Measurements from ENCODE around the gene UCP1.
A peak's percentile ranks its signal among the peaks of the same experiment; 100 is the strongest.

The UCP1 gene

GRCh38 chr4:140611854-140612253 lies 43.1 kb upstream of the UCP1 start:
- DNase-seq (ENCODE audit: low spot score) (no peak), ATAC-seq (ENCODE audit: low read depth) (no peak)
- no peaks in the 10 kb centered on the region for H3K9me3 ChIP-seq (ENCODE audit: severe bottlenecking)
- no peaks in the 10 kb centered on the region for H3K27me3 ChIP-seq (ENCODE audit: insufficient read depth, poor library complexity, severe bottlenecking)
- TF ChIP-seq, protein P1, sequence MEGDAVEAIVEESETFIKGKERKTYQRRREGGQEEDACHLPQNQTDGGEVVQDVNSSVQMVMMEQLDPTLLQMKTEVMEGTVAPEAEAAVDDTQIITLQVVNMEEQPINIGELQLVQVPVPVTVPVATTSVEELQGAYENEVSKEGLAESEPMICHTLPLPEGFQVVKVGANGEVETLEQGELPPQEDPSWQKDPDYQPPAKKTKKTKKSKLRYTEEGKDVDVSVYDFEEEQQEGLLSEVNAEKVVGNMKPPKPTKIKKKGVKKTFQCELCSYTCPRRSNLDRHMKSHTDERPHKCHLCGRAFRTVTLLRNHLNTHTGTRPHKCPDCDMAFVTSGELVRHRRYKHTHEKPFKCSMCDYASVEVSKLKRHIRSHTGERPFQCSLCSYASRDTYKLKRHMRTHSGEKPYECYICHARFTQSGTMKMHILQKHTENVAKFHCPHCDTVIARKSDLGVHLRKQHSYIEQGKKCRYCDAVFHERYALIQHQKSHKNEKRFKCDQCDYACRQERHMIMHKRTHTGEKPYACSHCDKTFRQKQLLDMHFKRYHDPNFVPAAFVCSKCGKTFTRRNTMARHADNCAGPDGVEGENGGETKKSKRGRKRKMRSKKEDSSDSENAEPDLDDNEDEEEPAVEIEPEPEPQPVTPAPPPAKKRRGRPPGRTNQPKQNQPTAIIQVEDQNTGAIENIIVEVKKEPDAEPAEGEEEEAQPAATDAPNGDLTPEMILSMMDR (IDR thresholded peaks at IDR 0.05; ENCODE audit: poor library complexity, severe bottlenecking), result no peak
- no peak overlapping the region for H3K27ac ChIP-seq (ENCODE audit: poor library complexity, severe bottlenecking)
- no peak overlapping the region for H3K4me3 ChIP-seq (ENCODE audit: severe bottlenecking)
- H3K4me1 ChIP-seq (ENCODE audit: insufficient read depth, poor library complexity, severe bottlenecking), result no peaks in the 10 kb centered on the region
- H3K36me3 ChIP-seq (ENCODE audit: low read depth), result no peaks in the 10 kb centered on the region

GRCh38 chr4:140609548-140610425 lies 41.0 kb upstream of the UCP1 start:
- no peaks in the 10 kb centered on the region for H3K4me1 ChIP-seq (ENCODE audit: insufficient read depth, poor library complexity, severe bottlenecking)
- no peak overlapping the region for H3K4me3 ChIP-seq (ENCODE audit: severe bottlenecking)
- TF ChIP-seq, protein P1 (IDR thresholded peaks at IDR 0.05; ENCODE audit: poor library complexity, severe bottlenecking), result peak; percentile 75
- peak; percentile 75 for ATAC-seq (ENCODE audit: low read depth)
- H3K9me3 ChIP-seq (ENCODE audit: severe bottlenecking), result peaks cover 1% of the 10 kb centered on the region
- H3K36me3 ChIP-seq (ENCODE audit: low read depth), result no peaks in the 10 kb centered on the region
- no peak overlapping the region for H3K27ac ChIP-seq (ENCODE audit: poor library complexity, severe bottlenecking)
- no peaks in the 10 kb centered on the region for H3K27me3 ChIP-seq (ENCODE audit: insufficient read depth, poor library complexity, severe bottlenecking)
- DNase-seq (ENCODE audit: low spot score), result no peak

DNA sequence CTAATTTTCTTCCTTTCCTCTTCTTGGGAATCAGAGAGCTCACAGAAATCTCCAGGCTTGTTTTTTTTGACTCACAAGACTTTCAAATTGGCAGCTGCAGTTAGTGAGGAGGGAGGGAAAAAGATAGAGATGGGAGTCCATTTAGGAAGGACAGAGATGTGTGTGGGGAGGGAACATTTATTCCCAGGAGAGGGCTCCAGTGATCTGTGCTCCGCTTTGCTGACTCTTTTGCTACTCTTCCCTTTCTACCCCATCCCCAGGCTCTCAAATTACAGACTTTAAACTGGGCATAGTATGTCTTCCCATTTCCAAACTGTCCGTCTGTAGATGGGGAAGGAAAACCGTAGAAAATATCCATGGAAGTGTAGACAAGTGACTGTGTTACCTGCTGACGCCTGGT lies 39.1 kb upstream of the UCP1 start:
- Histone ChIP-seq H3K4me3 (ENCODE audit: severe bottlenecking) (no peak overlapping the region), H3K4me1 (ENCODE audit: insufficient read depth, poor library complexity, severe bottlenecking) (no peaks in the 10 kb centered on the region), H3K27ac (ENCODE audit: poor library complexity, severe bottlenecking) (no peak overlapping the region), H3K36me3 (ENCODE audit: low read depth) (no peaks in the 10 kb centered on the region), H3K9me3 (ENCODE audit: severe bottlenecking) (peaks cover 3% of the 10 kb centered on the region), H3K27me3 (ENCODE audit: insufficient read depth, poor library complexity, severe bottlenecking) (no peaks in the 10 kb centered on the region)
- no peak for ATAC-seq (ENCODE audit: low read depth)
- no peak for DNase-seq (ENCODE audit: low spot score)
- TF ChIP-seq, protein P1 (IDR thresholded peaks at IDR 0.05; ENCODE audit: poor library complexity, severe bottlenecking), result no peak

DNA sequence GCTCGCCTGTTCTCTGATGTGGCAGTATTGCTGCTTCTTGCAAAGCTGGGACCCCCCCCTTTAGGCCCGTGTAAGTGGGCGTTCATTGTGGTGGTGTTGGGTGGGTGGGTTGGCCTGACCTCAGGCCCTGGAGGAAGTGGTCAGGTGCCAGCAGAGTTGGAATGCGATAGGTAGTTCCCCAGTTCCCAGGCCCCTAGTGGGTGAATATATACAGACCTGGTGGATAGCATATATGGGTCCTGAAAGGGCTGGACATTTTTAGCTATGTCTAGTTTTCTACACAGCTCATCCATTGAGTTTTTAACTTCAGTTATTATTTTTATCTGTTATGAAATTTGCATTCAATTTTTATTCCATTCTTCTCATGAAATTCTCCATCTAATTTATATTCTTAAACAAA lies 35.8 kb upstream of the UCP1 start:
- Histone ChIP-seq H3K27me3 (ENCODE audit: insufficient read depth, poor library complexity, severe bottlenecking) (no peaks in the 10 kb centered on the region), H3K4me3 (ENCODE audit: severe bottlenecking) (no peak overlapping the region), H3K27ac (ENCODE audit: poor library complexity, severe bottlenecking) (no peak overlapping the region), H3K4me1 (ENCODE audit: insufficient read depth, poor library complexity, severe bottlenecking) (no peaks in the 10 kb centered on the region), H3K9me3 (ENCODE audit: severe bottlenecking) (peaks cover 3% of the 10 kb centered on the region), H3K36me3 (ENCODE audit: low read depth) (no peaks in the 10 kb centered on the region)
- no peak for DNase-seq (ENCODE audit: low spot score)
- no peak for ATAC-seq (ENCODE audit: low read depth)
- TF ChIP-seq, protein P1 (IDR thresholded peaks at IDR 0.05; ENCODE audit: poor library complexity, severe bottlenecking), result no peak

GRCh38 chr4:140603286-140603685 lies 34.5 kb upstream of the UCP1 start:
- Histone ChIP-seq H3K36me3 (ENCODE audit: low read depth) (no peaks in the 10 kb centered on the region), H3K4me3 (ENCODE audit: severe bottlenecking) (no peak overlapping the region), H3K27ac (ENCODE audit: poor library complexity, severe bottlenecking) (no peak overlapping the region), H3K4me1 (ENCODE audit: insufficient read depth, poor library complexity, severe bottlenecking) (no peaks in the 10 kb centered on the region), H3K9me3 (ENCODE audit: severe bottlenecking) (peaks cover 3% of the 10 kb centered on the region), H3K27me3 (ENCODE audit: insufficient read depth, poor library complexity, severe bottlenecking) (no peaks in the 10 kb centered on the region)
- no peak for DNase-seq (ENCODE audit: low spot score)
- TF ChIP-seq, protein P1 (IDR thresholded peaks at IDR 0.05; ENCODE audit: poor library complexity, severe bottlenecking), result no peak
- ATAC-seq (ENCODE audit: low read depth), result no peak

Data from RWPE2 (cell line).